Keratinocyte (primary cell): ENCODE results near the gene NBEA. TPM values are rescaled to one million over a fixed set of nuclear protein-coding genes. Genes with fewer than 3 reads are reported as not detected.
"Not testable (repeated sequence)": the region's sequence is repeated elsewhere in the genome, so short reads cannot be mapped to it uniquely, and the experiment has no call there.

Experiments used
- DNase-seq: peaks from one replicate; pipeline ENCODE4 v3.0.0-alpha.2; 2011; ENCODE audit warnings: low read depth, missing footprints, low spot score
- FAIRE-seq: peaks from 2 replicates; lab custom pipeline; 2011; peaks lifted over from hg19 to GRCh38; lab: Jason Lieb, UNC
- H2AFZ ChIP-seq: 2 replicates; pipeline ENCODE4 v1.6.0; 2012; ENCODE audit warnings: low read length, control low read depth, inconsistent platforms; ENCODE audit not compliant: control insufficient read depth
- H3K27ac ChIP-seq: 2 replicates; pipeline ENCODE4 v1.5.1; 2011; ENCODE audit warnings: low read length; ENCODE audit not compliant: control insufficient read depth, insufficient read depth
- H3K27me3 ChIP-seq: 3 replicates; pipeline ENCODE4 v1.6.0; 2011; ENCODE audit warnings: low read length; ENCODE audit not compliant: control insufficient read depth, insufficient read depth; ENCODE audit errors: extremely low read depth
- H3K36me3 ChIP-seq, 2 experiments: 2 replicates in 1 of 2; 3 replicates in 1 of 2; pipeline ENCODE4 v1.5.1; 2011; ENCODE audit warnings: low read length in 2 of 2, mild to moderate bottlenecking in 1 of 2; ENCODE audit not compliant: control insufficient read depth in 2 of 2, insufficient read depth in 2 of 2; ENCODE audit errors: extremely low read depth in 1 of 2
- H3K4me1 ChIP-seq: 3 replicates; pipeline ENCODE4 v1.5.1; 2011; ENCODE audit warnings: low read length; ENCODE audit not compliant: control insufficient read depth, insufficient read depth; ENCODE audit errors: extremely low read depth
- H3K4me2 ChIP-seq: 3 replicates; pipeline ENCODE4 v1.6.0; 2011; ENCODE audit warnings: low read depth, low read length; ENCODE audit not compliant: control insufficient read depth, insufficient read depth; ENCODE audit errors: extremely low read depth
- H3K4me3 ChIP-seq, 3 experiments: fragments of 200-600 bp in 1 of 3; sonication (generic) in 1 of 3; 2 replicates in 2 of 3; 3 replicates in 1 of 3; pipeline ENCODE4 v1.5.1; 2011 to 2016; ENCODE audit warnings: low read length in 3 of 3, mild to moderate bottlenecking in 3 of 3, control low read depth in 2 of 3, inconsistent platforms in 1 of 3, low read depth in 1 of 3, mixed read lengths in 1 of 3, mixed run types in 1 of 3, moderate library complexity in 1 of 3; ENCODE audit not compliant: control insufficient read depth in 2 of 3, insufficient read depth in 2 of 3; ENCODE audit errors: extremely low read depth in 1 of 3
- H3K79me2 ChIP-seq: 2 replicates; pipeline ENCODE4 v1.6.0; 2012; ENCODE audit warnings: low read length; ENCODE audit not compliant: control insufficient read depth, insufficient read depth
- H3K9ac ChIP-seq: 3 replicates; pipeline ENCODE4 v1.6.0; 2011; ENCODE audit warnings: low read length; ENCODE audit not compliant: control insufficient read depth, insufficient read depth; ENCODE audit errors: extremely low read depth
- H3K9me1 ChIP-seq: 3 replicates; pipeline ENCODE4 v1.6.0; 2011; ENCODE audit warnings: low read length; ENCODE audit not compliant: control insufficient read depth, insufficient read depth; ENCODE audit errors: extremely low read depth
- H3K9me3 ChIP-seq: 2 replicates; pipeline ENCODE4 v1.5.1; 2012; ENCODE audit warnings: low read depth, low read length; ENCODE audit not compliant: control insufficient read depth
- H4K20me1 ChIP-seq: 3 replicates; pipeline ENCODE4 v1.6.0; 2011; ENCODE audit warnings: low read length; ENCODE audit not compliant: control insufficient read depth, insufficient read depth; ENCODE audit errors: extremely low read depth
- EZH2 ChIP-seq: IDR thresholded peaks from one replicate; pipeline ENCODE4 v1.6.1; 2012; ENCODE audit warnings: inconsistent platforms, mild to moderate bottlenecking, low read length, moderate library complexity
- dilution Hi-C: fragments of 300-500 bp; cut with MboI; formaldehyde crosslinking; loops from one replicate; pipeline ENCODE4 v1.7.0; 2020; ENCODE audit warnings: low sequenced_read_pairs; ENCODE audit not compliant: extremely low pct_ligation_motif_present
- polyA plus RNA-seq, 5 experiments: library from polyadenylated mRNA; depleted of rRNA in 3 of 5; stranded (reverse) in 3 of 5; stranded (forward) in 1 of 5; unstranded in 1 of 5; fragments of >200 nt; gene quantifications; 1 replicate in 1 of 5; 2 replicates in 3 of 5; 3 replicates in 1 of 5; pipeline versions ENCODE4 v1.2.1 to v1.2.3, GENCODE V29; 2011 to 2012; ENCODE audit warnings: missing spikeins in 2 of 5, low read depth in 1 of 5, low replicate concordance in 1 of 5
- TF ChIP-seq, protein P1 (sequence below), 3 experiments: IDR thresholded peaks in 1 of 3; conservative IDR thresholded peaks in 1 of 3; optimal IDR thresholded peaks in 1 of 3; 2 replicates in 2 of 3; 3 replicates in 1 of 3; pipeline versions ENCODE3 to v1.5.1; 2011; ENCODE audit warnings: low read length in 3 of 3, mild to moderate bottlenecking in 3 of 3, moderate library complexity in 2 of 3, control low read depth in 1 of 3, inconsistent platforms in 1 of 3; ENCODE audit not compliant: insufficient read depth in 2 of 3; ENCODE audit errors: extremely low read depth in 1 of 3

Gene NBEA
- polyA plus RNA-seq, 1 donor (not counting 4 experiments of a cell fraction or from before 2014, with no cell fraction given): 0.05 TPM

DNA sequence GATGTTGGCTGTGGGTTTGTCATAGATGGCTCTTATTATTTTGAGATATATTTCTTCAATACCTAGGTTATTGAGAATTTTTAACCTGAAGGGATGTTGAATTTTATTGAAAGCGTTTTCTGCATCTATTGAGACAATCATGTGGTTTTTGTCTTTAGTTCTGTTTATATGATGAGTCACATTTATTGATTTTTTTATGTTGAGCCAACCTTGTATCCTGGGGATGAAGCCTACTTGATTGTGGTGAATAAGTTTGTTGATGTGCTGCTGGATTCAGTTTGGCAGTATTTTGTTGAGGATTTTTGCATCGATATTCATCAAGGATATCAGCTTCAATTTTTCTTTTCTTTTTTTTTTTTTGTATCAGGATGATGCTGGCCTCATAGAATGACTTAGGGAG, 29.4 kb downstream of the NBEA start:
- DNase-seq (no peak), FAIRE-seq (no peak)
- no peaks in the 10 kb centered on the region for H3K9me3 ChIP-seq
- no peak overlapping the region for H3K4me2 ChIP-seq
- no peaks in the 10 kb centered on the region for H3K4me1 ChIP-seq
- no peak overlapping the region for H3K4me3 ChIP-seq
- H3K36me3 ChIP-seq: no peaks in the 10 kb centered on the region
- no peak overlapping the region for H3K27ac ChIP-seq
- TF ChIP-seq, protein P1, sequence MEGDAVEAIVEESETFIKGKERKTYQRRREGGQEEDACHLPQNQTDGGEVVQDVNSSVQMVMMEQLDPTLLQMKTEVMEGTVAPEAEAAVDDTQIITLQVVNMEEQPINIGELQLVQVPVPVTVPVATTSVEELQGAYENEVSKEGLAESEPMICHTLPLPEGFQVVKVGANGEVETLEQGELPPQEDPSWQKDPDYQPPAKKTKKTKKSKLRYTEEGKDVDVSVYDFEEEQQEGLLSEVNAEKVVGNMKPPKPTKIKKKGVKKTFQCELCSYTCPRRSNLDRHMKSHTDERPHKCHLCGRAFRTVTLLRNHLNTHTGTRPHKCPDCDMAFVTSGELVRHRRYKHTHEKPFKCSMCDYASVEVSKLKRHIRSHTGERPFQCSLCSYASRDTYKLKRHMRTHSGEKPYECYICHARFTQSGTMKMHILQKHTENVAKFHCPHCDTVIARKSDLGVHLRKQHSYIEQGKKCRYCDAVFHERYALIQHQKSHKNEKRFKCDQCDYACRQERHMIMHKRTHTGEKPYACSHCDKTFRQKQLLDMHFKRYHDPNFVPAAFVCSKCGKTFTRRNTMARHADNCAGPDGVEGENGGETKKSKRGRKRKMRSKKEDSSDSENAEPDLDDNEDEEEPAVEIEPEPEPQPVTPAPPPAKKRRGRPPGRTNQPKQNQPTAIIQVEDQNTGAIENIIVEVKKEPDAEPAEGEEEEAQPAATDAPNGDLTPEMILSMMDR (optimal IDR thresholded peaks at IDR 0.05 in 1 of 3, IDR thresholded peaks at IDR 0.05 in 1 of 3, conservative IDR thresholded peaks at IDR 0.05 in 1 of 3; ENCODE audit: extremely low read depth in 1 of 3, insufficient read depth in 2 of 3, low read length in 3 of 3): no peak
- no peak for TF ChIP-seq EZH2
- H3K9ac ChIP-seq: no peak overlapping the region
- H3K9me1 ChIP-seq: no peaks in the 10 kb centered on the region
- H4K20me1 ChIP-seq: no peaks in the 10 kb centered on the region
- no peak overlapping the region for H2AFZ ChIP-seq
- H3K79me2 ChIP-seq: no peaks in the 10 kb centered on the region
- dilution Hi-C loops: no loop called here
- no peaks in the 10 kb centered on the region for H3K27me3 ChIP-seq

DNA sequence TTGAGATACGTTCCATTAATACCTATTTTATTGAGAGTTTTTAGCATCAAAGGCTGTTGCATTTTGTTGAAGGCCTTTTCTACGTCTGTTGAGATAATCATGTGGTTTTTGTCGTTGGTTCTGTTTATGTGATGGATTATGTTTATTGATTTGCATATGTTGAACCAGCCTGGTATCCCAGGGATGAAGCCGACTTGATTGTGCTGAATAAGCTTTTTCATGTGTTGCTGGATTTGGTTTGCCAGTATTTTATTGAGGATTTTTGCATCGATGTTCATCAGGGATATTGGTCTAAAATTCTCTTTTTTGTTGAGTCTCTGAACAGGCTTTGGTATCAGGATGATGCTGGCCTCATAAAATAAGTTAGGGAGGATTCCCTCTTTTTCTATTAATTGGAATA, 43.1 kb downstream of the NBEA start:
- dilution Hi-C loops, H3K4me3 ChIP-seq, H3K4me1 ChIP-seq, H3K9ac ChIP-seq, H2AFZ ChIP-seq, H3K9me3 ChIP-seq, H3K9me1 ChIP-seq, H3K36me3 ChIP-seq, DNase-seq, H3K4me2 ChIP-seq, H3K27me3 ChIP-seq, H3K79me2 ChIP-seq, H3K27ac ChIP-seq, H4K20me1 ChIP-seq, FAIRE-seq: not testable (repeated sequence)

DNA sequence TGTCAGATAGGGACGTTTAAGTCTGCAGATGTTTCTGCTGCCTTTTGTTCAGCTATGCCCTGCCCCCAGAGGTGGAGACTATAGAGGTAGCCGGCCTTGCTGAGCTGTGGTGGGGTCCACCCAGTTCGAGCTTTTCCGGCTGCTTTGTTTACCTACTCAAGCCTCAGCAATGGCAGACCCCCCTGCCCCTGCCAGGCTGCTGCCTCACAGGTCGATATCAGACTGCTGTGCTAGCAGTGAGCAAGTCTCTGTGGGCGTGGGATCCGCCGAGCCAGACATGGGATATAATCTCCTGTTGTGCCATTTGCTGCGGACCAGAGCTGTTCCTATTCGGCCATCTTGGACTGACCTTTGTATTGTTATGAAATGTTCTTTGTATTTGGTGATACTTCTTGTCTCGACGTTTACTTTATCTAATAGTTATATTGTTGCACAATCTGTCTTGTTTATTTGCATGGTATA, 46.3 kb downstream of the NBEA start:
- no peaks in the 10 kb centered on the region for H3K4me1 ChIP-seq
- H2AFZ ChIP-seq: no peak overlapping the region
- no peaks in the 10 kb centered on the region for H3K9me3 ChIP-seq
- no peak for TF ChIP-seq EZH2
- TF ChIP-seq, protein P1 (optimal IDR thresholded peaks at IDR 0.05 in 1 of 3, IDR thresholded peaks at IDR 0.05 in 1 of 3, conservative IDR thresholded peaks at IDR 0.05 in 1 of 3; ENCODE audit: extremely low read depth in 1 of 3, insufficient read depth in 2 of 3, low read length in 3 of 3): no peak
- no peak overlapping the region for H3K27ac ChIP-seq
- no peaks in the 10 kb centered on the region for H3K36me3 ChIP-seq
- H3K9me1 ChIP-seq: no peaks in the 10 kb centered on the region
- no peak overlapping the region for H3K4me2 ChIP-seq
- dilution Hi-C loops: no loop called here
- no peak for DNase-seq
- H3K9ac ChIP-seq: no peak overlapping the region
- no peak for FAIRE-seq
- H3K79me2 ChIP-seq: no peaks in the 10 kb centered on the region
- no peaks in the 10 kb centered on the region for H3K27me3 ChIP-seq
- H4K20me1 ChIP-seq: no peaks in the 10 kb centered on the region
- no peak overlapping the region for H3K4me3 ChIP-seq
